D721Med (cell line): ENCODE results near the gene IGFBP7.
"Not testable (repeated sequence)": the region's sequence is repeated elsewhere in the genome, so short reads cannot be mapped to it uniquely, and the experiment has no call there.

Experiments
- DNase-seq: peaks from one replicate; pipeline ENCODE4 v3.0.0; 2011; ENCODE audit warnings: low spot score; ENCODE audit not compliant: insufficient read length
- FAIRE-seq: peaks from 2 replicates; lab custom pipeline; 2011; peaks lifted over from hg19 to GRCh38; lab: Jason Lieb, UNC
- CTCF ChIP-seq: IDR thresholded peaks from 2 replicates; pipeline ENCODE4 v1.5.1; 2012; ENCODE audit warnings: mild to moderate bottlenecking, control low read depth; ENCODE audit not compliant: insufficient read depth; ENCODE audit errors: missing control alignments

Gene IGFBP7

GRCh38 chr4:57064811-57065711 lies 45.1 kb downstream of the IGFBP7 start:
- no peak for DNase-seq
- FAIRE-seq = no peak
- no peak for TF ChIP-seq CTCF

- no peak for TF ChIP-seq CTCF
- FAIRE-seq = no peak
- DNase-seq = no peak
Observed at GRCh38 chr4:57064120-57064519, 46.1 kb downstream of the IGFBP7 start.

GRCh38 chr4:57063518-57063917 lies 46.7 kb downstream of the IGFBP7 start:
- DNase-seq (no peak), FAIRE-seq (no peak)
- no peak for TF ChIP-seq CTCF

GRCh38 chr4:57061395-57061794 lies 48.8 kb downstream of the IGFBP7 start:
- TF ChIP-seq CTCF = no peak
- FAIRE-seq (no peak), DNase-seq (no peak)

GRCh38 chr4:57060717-57061067 lies 49.5 kb downstream of the IGFBP7 start:
- FAIRE-seq = not testable (repeated sequence)

GRCh38 chr4:57059890-57060716 lies 50.1 kb downstream of the IGFBP7 start:
- no peak for FAIRE-seq
- DNase-seq = no peak

More at GRCh38 chr4:57060717-57061067, 49.5 kb downstream of the IGFBP7 start:
- not testable (repeated sequence) for DNase-seq

GRCh38 chr4:57055886-57056285 lies 54.3 kb downstream of the IGFBP7 start:
- TF ChIP-seq CTCF = no peak
- DNase-seq (no peak), FAIRE-seq (no peak)

More at GRCh38 chr4:57059890-57060716, 50.1 kb downstream of the IGFBP7 start:
- no peak for TF ChIP-seq CTCF
